ENCODE results near the gene CACNB4. TPM values are rescaled to one million over a fixed set of nuclear protein-coding genes. Genes with fewer than 3 reads are reported as not detected.

The CACNB4 gene
- total RNA-seq, 1 donor from 2014 or later, result 5.6 TPM

DNA sequence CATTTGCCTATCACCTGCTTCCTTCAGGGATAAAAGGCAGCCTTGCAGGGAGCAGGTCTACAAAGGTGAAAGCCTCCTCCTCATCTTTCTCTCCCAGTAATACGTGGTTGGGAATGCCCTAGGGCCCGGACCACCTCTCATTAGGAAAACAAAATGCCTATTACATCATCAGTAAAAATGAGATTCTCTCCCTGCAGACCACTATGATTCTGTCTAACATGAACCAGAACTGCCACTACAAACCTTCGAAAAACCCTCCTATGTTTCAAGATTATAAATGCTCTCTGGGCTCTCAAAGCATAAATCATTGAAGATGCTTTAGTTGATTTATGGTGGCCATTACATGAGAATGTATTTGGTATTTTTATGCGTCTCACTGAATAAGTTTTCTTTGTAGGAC, 162.2 kb downstream of the CACNB4 start:
- H3K4me1 Mint-ChIP-seq (ENCODE audit: unreplicated experiment), result peaks cover 8% of the 10 kb centered on the region
- H3K4me3 Mint-ChIP-seq, result no peak overlapping the region
- H3K36me3 Mint-ChIP-seq, result peaks cover 6% of the 10 kb centered on the region
- TF ChIP-seq, protein P1, sequence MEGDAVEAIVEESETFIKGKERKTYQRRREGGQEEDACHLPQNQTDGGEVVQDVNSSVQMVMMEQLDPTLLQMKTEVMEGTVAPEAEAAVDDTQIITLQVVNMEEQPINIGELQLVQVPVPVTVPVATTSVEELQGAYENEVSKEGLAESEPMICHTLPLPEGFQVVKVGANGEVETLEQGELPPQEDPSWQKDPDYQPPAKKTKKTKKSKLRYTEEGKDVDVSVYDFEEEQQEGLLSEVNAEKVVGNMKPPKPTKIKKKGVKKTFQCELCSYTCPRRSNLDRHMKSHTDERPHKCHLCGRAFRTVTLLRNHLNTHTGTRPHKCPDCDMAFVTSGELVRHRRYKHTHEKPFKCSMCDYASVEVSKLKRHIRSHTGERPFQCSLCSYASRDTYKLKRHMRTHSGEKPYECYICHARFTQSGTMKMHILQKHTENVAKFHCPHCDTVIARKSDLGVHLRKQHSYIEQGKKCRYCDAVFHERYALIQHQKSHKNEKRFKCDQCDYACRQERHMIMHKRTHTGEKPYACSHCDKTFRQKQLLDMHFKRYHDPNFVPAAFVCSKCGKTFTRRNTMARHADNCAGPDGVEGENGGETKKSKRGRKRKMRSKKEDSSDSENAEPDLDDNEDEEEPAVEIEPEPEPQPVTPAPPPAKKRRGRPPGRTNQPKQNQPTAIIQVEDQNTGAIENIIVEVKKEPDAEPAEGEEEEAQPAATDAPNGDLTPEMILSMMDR (conservative IDR thresholded peaks at IDR 0.05), result no peak
- H3K27me3 Mint-ChIP-seq, result peaks cover 9% of the 10 kb centered on the region
- H3K27ac Mint-ChIP-seq, result no peak overlapping the region
- peaks cover 6% of the 10 kb centered on the region for H3K9me3 Mint-ChIP-seq
- DNase-seq (ENCODE audit: extremely low spot score, unreplicated experiment), result no peak

DNA sequence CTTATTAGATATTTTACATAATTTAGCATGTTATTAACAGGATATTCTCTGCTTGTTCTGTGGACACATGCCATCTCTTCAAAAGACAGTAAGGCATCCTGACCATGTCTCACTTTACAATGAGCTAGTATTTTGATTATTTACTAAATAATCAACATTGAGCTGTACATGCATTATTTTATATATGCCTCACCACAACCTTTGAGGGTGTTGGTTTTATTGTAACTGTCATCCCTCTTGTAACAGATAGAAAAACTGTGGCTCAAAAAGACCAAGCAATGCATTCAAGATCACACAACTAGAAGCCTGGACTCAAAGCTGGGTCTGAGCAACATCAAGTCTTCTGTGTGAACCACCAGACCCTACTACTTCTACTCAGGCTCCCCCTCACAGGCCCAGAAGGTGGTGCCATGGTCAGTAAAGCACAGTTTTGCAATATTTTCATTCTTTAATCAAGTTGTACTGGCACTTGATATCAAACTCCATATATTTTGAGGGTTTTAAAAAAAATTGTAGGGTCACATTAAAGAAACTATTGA, 165.5 kb downstream of the CACNB4 start:
- H3K4me1 Mint-ChIP-seq (ENCODE audit: unreplicated experiment), result peaks cover 8% of the 10 kb centered on the region
- H3K4me3 Mint-ChIP-seq, result no peak overlapping the region
- TF ChIP-seq, protein P1 (conservative IDR thresholded peaks at IDR 0.05), result no peak
- no peak overlapping the region for H3K27ac Mint-ChIP-seq
- no peaks in the 10 kb centered on the region for H3K9me3 Mint-ChIP-seq
- H3K36me3 Mint-ChIP-seq, result no peaks in the 10 kb centered on the region
- DNase-seq (ENCODE audit: extremely low spot score, unreplicated experiment), result no peak
- peaks cover 4% of the 10 kb centered on the region for H3K27me3 Mint-ChIP-seq

GRCh38 chr2:151931756-151932155, 167.1 kb downstream of the CACNB4 start:
- peaks cover 12% of the 10 kb centered on the region for H3K27me3 Mint-ChIP-seq
- no peak overlapping the region for H3K4me3 Mint-ChIP-seq
- H3K27ac Mint-ChIP-seq, result no peak overlapping the region
- DNase-seq (ENCODE audit: extremely low spot score, unreplicated experiment), result no peak
- TF ChIP-seq, protein P1 (conservative IDR thresholded peaks at IDR 0.05), result no peak
- no peaks in the 10 kb centered on the region for H3K9me3 Mint-ChIP-seq
- no peaks in the 10 kb centered on the region for H3K36me3 Mint-ChIP-seq
- peaks cover 4% of the 10 kb centered on the region for H3K4me1 Mint-ChIP-seq (ENCODE audit: unreplicated experiment)

- Mint-ChIP-seq H3K4me3 (no peak overlapping the region), H3K4me1 (ENCODE audit: unreplicated experiment) (no peaks in the 10 kb centered on the region), H3K9me3 (no peaks in the 10 kb centered on the region), H3K27ac (no peak overlapping the region), H3K27me3 (peaks cover 11% of the 10 kb centered on the region), H3K36me3 (no peaks in the 10 kb centered on the region)
- TF ChIP-seq, protein P1 (conservative IDR thresholded peaks at IDR 0.05), result no peak
- DNase-seq (ENCODE audit: extremely low spot score, unreplicated experiment), result no peak
Measured at GRCh38 chr2:151931030-151931611, 167.7 kb downstream of the CACNB4 start.

DNA sequence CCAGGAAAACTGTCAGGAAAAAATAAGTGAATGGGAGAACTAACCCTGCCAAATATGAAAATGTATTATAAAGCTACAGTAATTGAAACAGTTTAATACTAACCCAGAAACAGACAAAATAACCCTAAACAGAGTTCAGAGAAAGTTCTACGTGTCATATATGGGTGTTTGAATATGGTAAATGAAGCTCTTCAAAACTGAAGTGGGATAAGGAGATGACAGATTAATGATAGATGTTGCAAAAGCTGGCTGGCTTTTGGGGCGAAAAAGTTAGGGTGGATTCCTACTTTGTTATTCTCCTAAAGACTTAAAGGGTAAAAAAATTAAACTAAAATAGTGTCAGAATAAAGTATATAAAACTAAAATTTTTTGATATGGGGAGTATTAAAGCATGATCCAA, 168.8 kb downstream of the CACNB4 start:
- Mint-ChIP-seq H3K4me3 (no peak overlapping the region), H3K27me3 (peaks cover 14% of the 10 kb centered on the region), H3K4me1 (ENCODE audit: unreplicated experiment) (no peaks in the 10 kb centered on the region), H3K36me3 (no peaks in the 10 kb centered on the region), H3K9me3 (no peaks in the 10 kb centered on the region), H3K27ac (no peak overlapping the region)
- TF ChIP-seq, protein P1 (conservative IDR thresholded peaks at IDR 0.05), result no peak
- DNase-seq (ENCODE audit: extremely low spot score, unreplicated experiment), result no peak

All from type B pancreatic cell (in vitro differentiated cells).